Inflammatory macrophage treated with lipopolysaccharide for 4 hours (primary cell): ENCODE results near the gene KCTD12.

Source experiments
- DNase-seq: peaks from one replicate; pipeline ENCODE4 v3.0.0-alpha.2; 2020

KCTD12 gene

GRCh38 chr13:76853481-76853880, 32.7 kb downstream of the KCTD12 start:
- DNase-seq, result no peak

- no peak for DNase-seq
Observed at GRCh38 chr13:76852986-76853385, 33.2 kb downstream of the KCTD12 start.

- peak; percentile 53 for DNase-seq
Observed at GRCh38 chr13:76851961-76852360, 34.2 kb downstream of the KCTD12 start.

- DNase-seq, result no peak
Observed at GRCh38 chr13:76849493-76849892, 36.7 kb downstream of the KCTD12 start.

- peak; percentile 82 for DNase-seq
Observed at GRCh38 chr13:76848596-76848995, 37.6 kb downstream of the KCTD12 start.

- DNase-seq, result peak; percentile 16
Observed at GRCh38 chr13:76846363-76846762, 39.8 kb downstream of the KCTD12 start.

- DNase-seq, result no peak
Observed at GRCh38 chr13:76845865-76846264, 40.3 kb downstream of the KCTD12 start.

- no peak for DNase-seq
Observed at GRCh38 chr13:76845367-76845766, 40.8 kb downstream of the KCTD12 start.

GRCh38 chr13:76837801-76838200, 48.4 kb downstream of the KCTD12 start:
- DNase-seq, result no peak

- DNase-seq, result no peak
Observed at GRCh38 chr13:76836311-76836710, 49.9 kb downstream of the KCTD12 start.

GRCh38 chr13:76833441-76833954, 52.7 kb downstream of the KCTD12 start:
- DNase-seq, result no peak

- no peak for DNase-seq
Observed at GRCh38 chr13:76832258-76832988, 53.8 kb downstream of the KCTD12 start.

GRCh38 chr13:76830805-76831204, 55.4 kb downstream of the KCTD12 start:
- DNase-seq, result no peak
